A673 (cell line): ENCODE results near the gene SPIN1. TPM values are rescaled to one million over a fixed set of nuclear protein-coding genes. Genes with fewer than 3 reads are reported as not detected.

Experiments used
- BruUV-seq: library from RNA; stranded (reverse); fragments of 400-500 nt; replicated peaks from 2 replicates; lab custom pipeline; 2021; lab: Mats Ljungman, UMichigan
- CTCF ChIA-PET: fragments of 300-600 bp; sonication (Branson Sonifier 250); formaldehyde crosslinking; loops from one replicate; lab custom pipeline; 2022; ENCODE audit warnings: antibody characterized with exemption; lab: Charles Lee
- POLR2A ChIA-PET: fragments of 300-600 bp; sonication (Branson Sonifier 250); formaldehyde crosslinking; loops from one replicate; lab custom pipeline; 2022; ENCODE audit warnings: antibody characterized with exemption; ENCODE audit not compliant: low non-redundant PET; lab: Charles Lee
- DNase-seq: peaks from one replicate; pipeline ENCODE4 v3.0.0-alpha.2; 2015; ENCODE audit warnings: low spot score
- H3K27ac ChIP-seq: fragments of 200-600 bp; sonication (generic); 2 replicates; pipeline ENCODE4 v1.5.1; 2016; ENCODE audit warnings: mixed run types, low read depth, mild to moderate bottlenecking, mixed read lengths, antibody characterized with exemption, low read length; ENCODE audit not compliant: poor library complexity, severe bottlenecking
- H3K27me3 ChIP-seq: fragments of 200-600 bp; sonication (generic); replicated peaks from 2 replicates; pipeline ENCODE4 v1.6.1; 2017; ENCODE audit warnings: mixed run types, low read depth, mild to moderate bottlenecking, mixed read lengths, antibody characterized with exemption, low read length; ENCODE audit not compliant: insufficient read depth, poor library complexity
- H3K36me3 ChIP-seq: fragments of 200-600 bp; sonication (generic); 2 replicates; pipeline ENCODE4 v1.6.1; 2016; ENCODE audit warnings: mixed run types, mild to moderate bottlenecking, mixed read lengths, antibody characterized with exemption, low read length; ENCODE audit not compliant: insufficient read depth, poor library complexity, severe bottlenecking
- H3K4me1 ChIP-seq: fragments of 200-600 bp; sonication (generic); 2 replicates; pipeline ENCODE4 v1.6.1; 2017; ENCODE audit warnings: mixed run types, mild to moderate bottlenecking, mixed read lengths, antibody characterized with exemption, low read length; ENCODE audit not compliant: insufficient read depth, poor library complexity, severe bottlenecking
- H3K4me3 ChIP-seq: fragments of 200-600 bp; sonication (generic); 2 replicates; pipeline ENCODE4 v1.5.1; 2016; ENCODE audit warnings: low read depth, mixed run types, mild to moderate bottlenecking, mixed read lengths, low read length; ENCODE audit not compliant: poor library complexity, severe bottlenecking
- H3K9me3 ChIP-seq: fragments of 200-600 bp; sonication (generic); 2 replicates; pipeline ENCODE4 v1.6.1; 2016; ENCODE audit warnings: mixed run types, low read depth, mild to moderate bottlenecking, mixed read lengths, antibody characterized with exemption, low read length; ENCODE audit not compliant: poor library complexity, severe bottlenecking
- EZH2 ChIP-seq: fragments of 200-600 bp; sonication (generic); IDR thresholded peaks from 2 replicates; pipeline ENCODE4 v1.6.1; 2017; ENCODE audit warnings: borderline replicate concordance, low read depth, mild to moderate bottlenecking, mixed read lengths, antibody characterized with exemption, low read length; ENCODE audit not compliant: poor library complexity, severe bottlenecking
- intact Hi-C: fragments of 100-400 bp; cut with micrococcal nuclease; formaldehyde crosslinking; loops from one replicate; pipeline ENCODE4 v1.10.0; 2022; ENCODE audit not compliant: unreplicated experiment
- total RNA-seq: library from RNA; stranded (reverse); gene quantifications from 2 replicates; pipeline ENCODE4 v1.2.3, GENCODE V29; 2021
- TF ChIP-seq, protein P1 (sequence below): fragments of 300-800, 200-600 bp; sonication (generic); conservative IDR thresholded peaks from 2 replicates; pipeline ENCODE4 v1.5.1; 2017; ENCODE audit warnings: low read depth, mild to moderate bottlenecking, antibody characterized with exemption, low read length, moderate library complexity, mixed read lengths

The SPIN1 gene
- total RNA-seq, 1 experiment from 2014 or later: 157 TPM

DNA sequence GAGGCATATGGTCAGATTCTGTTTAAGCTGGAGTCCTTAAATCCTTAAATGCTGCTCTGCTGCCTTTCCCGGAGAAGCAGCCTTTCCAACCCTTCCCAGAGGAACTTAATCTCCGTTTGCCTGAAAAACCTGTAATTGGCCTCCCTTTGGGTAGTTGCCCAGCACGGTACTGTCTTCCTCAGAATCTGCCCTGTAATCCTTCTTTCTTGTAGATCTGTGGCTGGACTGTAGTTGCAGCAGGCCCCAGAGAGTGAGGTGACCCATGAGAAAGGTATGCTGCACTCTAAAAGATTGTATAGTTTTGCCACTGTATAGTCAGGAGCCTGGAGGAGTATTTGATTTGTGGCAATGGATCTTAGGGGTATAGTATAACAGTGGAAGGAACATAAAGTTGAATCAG, 11.7 kb downstream of the SPIN1 start:
- POLR2A ChIA-PET: no interaction called here
- TF ChIP-seq, protein P1, sequence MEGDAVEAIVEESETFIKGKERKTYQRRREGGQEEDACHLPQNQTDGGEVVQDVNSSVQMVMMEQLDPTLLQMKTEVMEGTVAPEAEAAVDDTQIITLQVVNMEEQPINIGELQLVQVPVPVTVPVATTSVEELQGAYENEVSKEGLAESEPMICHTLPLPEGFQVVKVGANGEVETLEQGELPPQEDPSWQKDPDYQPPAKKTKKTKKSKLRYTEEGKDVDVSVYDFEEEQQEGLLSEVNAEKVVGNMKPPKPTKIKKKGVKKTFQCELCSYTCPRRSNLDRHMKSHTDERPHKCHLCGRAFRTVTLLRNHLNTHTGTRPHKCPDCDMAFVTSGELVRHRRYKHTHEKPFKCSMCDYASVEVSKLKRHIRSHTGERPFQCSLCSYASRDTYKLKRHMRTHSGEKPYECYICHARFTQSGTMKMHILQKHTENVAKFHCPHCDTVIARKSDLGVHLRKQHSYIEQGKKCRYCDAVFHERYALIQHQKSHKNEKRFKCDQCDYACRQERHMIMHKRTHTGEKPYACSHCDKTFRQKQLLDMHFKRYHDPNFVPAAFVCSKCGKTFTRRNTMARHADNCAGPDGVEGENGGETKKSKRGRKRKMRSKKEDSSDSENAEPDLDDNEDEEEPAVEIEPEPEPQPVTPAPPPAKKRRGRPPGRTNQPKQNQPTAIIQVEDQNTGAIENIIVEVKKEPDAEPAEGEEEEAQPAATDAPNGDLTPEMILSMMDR: no peak
- no peak for TF ChIP-seq EZH2
- CTCF ChIA-PET: no interaction called here
- Histone ChIP-seq H3K4me1 (peaks cover 17% of the 10 kb centered on the region), H3K27ac (peak overlapping the region; percentile 47), H3K27me3 (no peaks in the 10 kb centered on the region), H3K36me3 (no peaks in the 10 kb centered on the region), H3K4me3 (no peak overlapping the region), H3K9me3 (no peaks in the 10 kb centered on the region)
- intact Hi-C loops: no loop called here
- no peak for DNase-seq
- TSS peak; percentile 5 for BruUV-seq

DNA sequence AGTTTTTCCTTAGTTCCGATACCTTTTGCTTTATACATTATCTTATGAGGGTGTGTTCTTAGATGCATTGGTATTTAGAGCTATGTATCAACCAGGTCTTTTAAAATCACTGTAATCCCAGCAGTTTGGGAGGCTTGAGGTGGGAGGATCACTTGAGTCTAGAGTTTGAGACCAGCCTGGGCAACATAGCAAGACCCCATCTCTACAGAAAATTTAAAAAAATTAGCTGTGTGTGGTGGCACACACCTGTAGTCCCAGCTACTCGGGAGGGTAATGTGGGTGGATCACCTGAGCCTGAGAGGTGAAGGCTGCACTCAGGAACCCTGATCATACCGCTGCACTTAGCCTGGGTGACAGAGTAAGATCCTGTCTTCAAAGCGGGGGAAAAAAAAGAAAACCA, 15.1 kb downstream of the SPIN1 start:
- BruUV-seq: no TSS peak
- Histone ChIP-seq H3K9me3 (no peaks in the 10 kb centered on the region), H3K27ac (no peak overlapping the region), H3K27me3 (no peaks in the 10 kb centered on the region), H3K36me3 (no peaks in the 10 kb centered on the region), H3K4me3 (no peak overlapping the region), H3K4me1 (peaks cover 15% of the 10 kb centered on the region)
- no peak for DNase-seq
- intact Hi-C loops: no loop called here
- TF ChIP-seq, protein P1: no peak
- TF ChIP-seq EZH2: no peak
- CTCF ChIA-PET: no interaction called here
- POLR2A ChIA-PET: interaction anchor here (0.6 kb wide), 1 partner anchor 11 kb away, joined by 4 read pairs; no protein-coding TSS in a partner anchor

DNA sequence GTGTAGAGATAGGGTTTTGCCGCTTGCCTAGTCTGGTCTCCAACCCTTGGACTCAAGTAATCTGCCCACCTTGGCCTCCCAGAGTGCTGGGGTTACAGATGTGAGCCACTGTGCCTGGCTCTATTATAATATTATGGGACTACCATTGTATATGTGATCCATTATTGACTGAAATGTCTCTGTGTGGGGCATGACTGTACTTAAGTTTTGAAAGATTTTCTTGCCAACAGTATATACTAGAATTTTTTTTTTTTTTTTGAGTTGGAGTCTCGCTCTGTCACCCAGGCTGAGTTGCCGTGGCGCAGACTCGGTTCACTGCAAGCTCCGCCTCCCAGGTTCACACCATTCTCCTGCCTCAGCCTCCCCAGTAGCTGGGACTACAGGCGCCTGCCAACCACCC, 17.8 kb downstream of the SPIN1 start:
- Histone ChIP-seq H3K36me3 (no peaks in the 10 kb centered on the region), H3K9me3 (no peaks in the 10 kb centered on the region), H3K27me3 (no peaks in the 10 kb centered on the region), H3K4me1 (peaks cover 4% of the 10 kb centered on the region), H3K27ac (no peak overlapping the region), H3K4me3 (no peak overlapping the region)
- intact Hi-C loops: no loop called here
- TF ChIP-seq, protein P1: no peak
- TF ChIP-seq EZH2: no peak
- ChIA-PET POLR2A (no interaction called here), CTCF (no interaction called here)
- BruUV-seq: no TSS peak
- no peak for DNase-seq
